HG03039 (cell line): Measurements from ENCODE around the gene MBD3L3.
"Not testable (repeated sequence)": the region's sequence is repeated elsewhere in the genome, so short reads cannot be mapped to it uniquely, and the experiment has no call there.

ENCODE experiments used
- ATAC-seq: cut with Tn5 transposase; IDR thresholded peaks from one replicate; pipeline ENCODE4 v1.9.1; 2021; ENCODE audit warnings: mild to moderate bottlenecking, moderate library complexity; ENCODE audit not compliant: unreplicated experiment

The MBD3L3 gene

DNA sequence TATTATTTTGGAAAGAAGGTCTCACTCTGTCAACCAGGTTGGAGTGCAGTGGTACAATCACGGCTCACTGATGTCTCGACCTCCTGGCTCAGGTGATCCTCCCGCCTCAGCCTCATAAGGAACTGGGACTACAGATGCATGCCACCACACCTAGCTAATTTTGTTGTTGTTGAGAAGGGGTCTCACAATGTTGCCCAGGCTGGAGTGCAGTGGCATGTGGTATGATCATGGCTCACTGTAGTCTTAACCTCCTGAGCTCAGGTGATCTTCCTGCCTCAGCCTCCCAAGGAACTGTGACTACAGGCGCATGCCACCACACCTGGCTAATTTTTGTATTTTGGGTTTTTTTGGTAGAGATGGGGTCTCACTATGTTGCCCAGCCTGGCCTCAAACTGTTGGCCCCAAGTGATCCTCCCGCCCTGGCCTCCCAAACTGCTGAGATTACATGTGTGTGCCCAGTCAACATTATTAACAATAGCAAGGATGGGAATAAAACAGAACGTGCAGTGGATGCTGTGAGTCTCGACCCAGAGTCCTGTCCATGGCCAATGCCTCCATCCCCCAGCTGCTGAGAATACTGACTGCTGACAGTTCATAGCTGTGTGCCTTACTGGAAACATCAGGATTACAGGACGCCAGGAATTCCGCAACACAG is 5.4 kb upstream of the MBD3L3 start:
- ATAC-seq, result no peak

DNA sequence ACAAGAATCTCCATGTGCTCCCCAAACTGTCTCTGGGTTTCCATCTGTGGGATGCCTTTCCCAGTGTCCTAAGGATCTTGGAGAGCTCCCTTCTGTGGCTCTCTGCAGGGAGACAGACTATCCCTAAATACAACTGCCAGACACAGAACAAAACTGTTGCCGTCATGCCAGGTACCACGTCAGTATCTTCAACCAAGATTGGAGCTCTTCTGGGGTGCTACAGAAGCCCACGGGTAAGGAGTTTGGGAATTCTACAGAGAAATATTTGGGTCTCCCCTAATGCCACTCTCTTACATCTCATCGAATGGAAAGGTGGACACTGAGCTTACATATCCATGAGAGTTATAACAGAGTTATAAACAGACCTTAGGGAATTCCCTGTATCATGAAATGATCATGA is 4.9 kb upstream of the MBD3L3 start:
- no peak for ATAC-seq

DNA sequence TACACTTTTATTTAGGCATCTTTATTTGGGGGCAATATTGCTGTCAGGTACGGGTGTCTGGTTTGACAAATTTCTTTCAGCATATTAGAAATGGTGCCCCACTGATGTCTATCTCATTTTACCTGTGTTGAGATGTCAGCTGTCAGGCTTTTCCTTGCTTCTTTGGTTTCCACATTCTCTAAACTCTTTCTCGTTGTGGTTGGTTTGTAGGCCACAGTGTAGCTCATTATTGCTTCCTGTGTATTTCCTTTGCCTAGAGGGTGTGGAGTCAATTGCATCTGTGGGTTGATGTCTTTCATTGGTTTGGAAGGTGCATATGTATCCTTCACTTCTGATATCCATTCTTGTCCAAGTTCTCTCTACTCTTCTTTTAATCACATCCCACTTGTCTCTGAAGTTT is 1.5 kb upstream of the MBD3L3 start:
- not testable (repeated sequence) for ATAC-seq

DNA sequence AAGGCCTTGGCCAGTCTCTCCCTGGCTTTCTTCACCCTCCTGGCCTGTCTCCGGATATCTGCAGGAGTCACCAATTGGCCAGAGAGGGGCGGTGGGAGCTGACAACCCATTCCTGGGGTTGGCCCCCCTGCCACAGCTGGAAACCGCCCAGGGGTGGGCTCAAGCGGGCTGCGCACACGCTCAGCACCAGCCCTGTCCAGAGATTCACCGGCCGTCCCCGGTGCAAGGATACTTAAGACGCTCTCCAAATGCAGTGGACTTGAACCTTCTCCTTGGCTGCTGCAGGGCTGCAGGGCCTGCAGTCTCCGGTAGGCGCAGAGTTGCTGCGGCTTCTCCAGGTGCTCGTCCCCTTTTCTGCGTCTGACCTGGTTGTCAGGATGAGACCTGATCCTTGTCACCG is 2.1 kb downstream of the MBD3L3 start:
- ATAC-seq, result not testable (repeated sequence)

DNA sequence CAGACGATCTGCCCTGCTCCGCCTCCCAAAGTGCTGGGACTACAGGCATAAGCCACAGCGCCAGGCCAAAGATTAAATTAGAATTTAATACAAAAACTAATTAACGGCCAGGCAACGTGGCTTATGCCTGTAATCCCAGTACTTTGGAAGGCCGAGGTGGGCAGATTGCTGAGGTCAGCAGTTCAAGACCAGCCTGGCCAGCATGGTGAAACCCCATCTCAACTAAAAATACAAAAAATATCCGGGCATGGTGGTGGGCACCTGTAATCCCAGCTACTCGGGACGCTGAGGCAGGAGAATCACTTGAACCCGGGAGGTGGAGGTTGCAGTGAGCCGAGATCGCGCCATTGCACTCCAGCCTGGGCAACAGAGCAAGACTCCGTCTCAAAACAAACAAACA is 2.8 kb downstream of the MBD3L3 start:
- ATAC-seq, result not testable (repeated sequence)

DNA sequence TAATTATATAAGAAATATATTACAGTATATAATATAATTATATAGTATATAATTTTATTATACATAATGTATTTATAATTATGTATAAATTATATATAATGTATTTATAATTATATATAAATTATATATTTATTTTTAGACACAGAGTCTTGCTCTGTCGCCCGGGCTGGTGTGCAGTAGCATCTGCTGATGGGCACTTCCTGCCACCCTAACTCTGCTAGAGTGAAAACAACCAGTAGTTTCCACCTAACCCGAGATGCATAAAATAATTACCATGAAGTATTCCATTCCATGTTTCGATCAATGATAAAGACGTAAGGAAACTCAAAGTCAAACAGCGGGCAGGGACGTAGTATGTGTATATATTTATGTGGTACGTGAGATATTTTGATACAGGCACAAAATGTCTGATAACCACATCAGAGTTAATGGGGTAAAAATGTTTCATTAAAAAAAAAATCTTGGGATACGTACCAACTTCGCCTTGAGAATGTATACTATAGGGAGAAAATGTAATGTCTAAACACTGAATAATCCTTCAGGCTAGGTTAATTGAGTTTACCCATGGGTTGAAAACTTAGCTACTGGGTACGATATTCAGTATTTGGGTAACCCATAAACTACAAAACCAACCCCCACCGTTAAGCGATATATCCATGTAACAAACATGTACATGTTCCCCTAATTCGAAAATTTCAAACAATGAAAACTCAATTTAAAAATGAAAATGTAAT is 3.7 kb downstream of the MBD3L3 start:
- not testable (repeated sequence) for ATAC-seq

DNA sequence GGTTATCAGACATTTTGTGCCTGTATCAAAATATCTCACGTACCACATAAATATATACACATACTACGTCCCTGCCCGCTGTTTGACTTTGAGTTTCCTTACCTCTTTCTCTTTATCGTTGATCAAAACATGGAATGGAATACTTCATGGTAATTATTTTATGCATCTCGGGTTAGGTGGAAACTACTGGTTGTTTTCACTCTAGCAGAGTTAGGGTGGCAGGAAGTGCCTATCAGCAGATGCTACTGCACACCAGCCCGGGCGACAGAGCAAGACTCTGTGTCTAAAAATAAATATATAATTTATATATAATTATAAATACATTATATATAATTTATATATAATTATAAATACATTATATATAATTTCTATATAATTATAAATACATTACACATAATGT is 5.6 kb downstream of the MBD3L3 start:
- not testable (repeated sequence) for ATAC-seq

DNA sequence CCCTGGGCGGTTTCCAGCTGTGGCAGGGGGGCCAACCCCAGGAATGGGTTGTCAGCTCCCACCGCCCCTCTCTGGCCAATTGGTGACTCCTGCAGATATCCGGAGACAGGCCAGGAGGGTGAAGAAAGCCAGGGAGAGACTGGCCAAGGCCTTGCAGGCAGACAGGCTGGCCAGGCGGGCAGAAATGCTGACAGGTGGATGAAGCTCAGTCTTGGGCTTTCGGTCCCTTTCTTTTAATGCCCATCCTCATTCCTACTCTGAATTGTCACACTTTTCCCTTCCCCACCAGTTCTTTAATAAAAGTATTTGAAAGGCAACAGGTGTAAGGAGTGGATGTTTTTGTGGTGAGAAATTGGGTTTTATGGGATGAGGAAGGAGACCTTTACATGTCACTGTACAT is 7.1 kb downstream of the MBD3L3 start:
- ATAC-seq, result not testable (repeated sequence)

DNA sequence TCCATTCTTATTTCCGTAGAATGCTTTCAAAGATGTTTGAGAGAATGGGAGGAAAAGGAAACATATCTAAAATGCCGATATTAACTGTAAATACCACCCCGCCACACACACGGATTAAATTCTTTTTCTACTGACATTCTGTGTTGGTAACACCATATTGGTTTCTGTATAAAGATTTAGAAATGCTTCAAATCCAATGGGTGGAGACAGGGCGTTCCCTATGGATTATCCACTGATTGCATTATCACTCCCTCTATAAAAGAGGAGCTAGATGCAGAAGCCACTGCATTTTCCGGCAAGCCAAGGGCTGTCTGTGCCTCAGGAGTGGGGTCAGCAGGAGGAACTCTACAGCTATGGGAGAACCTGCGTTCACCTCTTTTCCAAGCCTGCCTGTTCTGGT is 9.5 kb downstream of the MBD3L3 start, which contains the start of gene MBD3L2:
MBD3L2 (plus strand) TSS at position 301 of the 400 bp plus-strand sequence; CDS start at position 354, 53 bp downstream.
- ATAC-seq, result not testable (repeated sequence)

DNA sequence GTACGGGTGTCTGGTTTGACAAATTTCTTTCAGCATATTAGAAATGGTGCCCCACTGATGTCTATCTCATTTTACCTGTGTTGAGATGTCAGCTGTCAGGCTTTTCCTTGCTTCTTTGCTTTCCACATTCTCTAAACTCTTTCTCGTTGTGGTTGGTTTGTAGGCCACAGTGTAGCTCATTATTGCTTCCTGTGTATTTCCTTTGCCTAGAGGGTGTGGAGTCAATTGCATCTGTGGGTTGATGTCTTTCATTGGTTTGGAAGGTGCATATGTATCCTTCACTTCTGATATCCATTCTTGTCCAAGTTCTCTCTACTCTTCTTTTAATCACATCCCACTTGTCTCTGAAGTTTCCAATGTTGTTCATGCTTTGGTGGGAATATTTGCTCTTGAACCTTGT is 16.9 kb downstream of the MBD3L3 start:
- not testable (repeated sequence) for ATAC-seq

DNA sequence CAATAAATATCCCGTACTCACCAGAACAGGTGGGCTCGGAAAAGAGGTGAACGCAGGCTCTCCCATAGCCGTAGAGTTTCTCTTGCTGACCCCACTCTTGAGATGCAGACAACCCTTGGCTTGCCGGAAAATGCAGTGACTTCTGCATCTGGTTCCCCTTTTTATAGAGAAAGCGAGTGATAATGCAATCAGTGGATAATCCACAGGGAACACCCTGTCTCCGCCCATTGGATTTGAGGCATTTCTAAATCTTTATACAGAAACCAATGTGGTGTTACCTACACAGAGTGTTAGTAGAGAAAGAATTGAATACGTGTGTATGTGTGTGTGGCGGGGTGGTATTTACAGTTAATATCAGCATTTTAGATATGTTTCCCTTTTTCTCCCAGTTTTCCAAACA is 18.4 kb downstream of the MBD3L3 start, which contains the start of gene MBD3L4:
MBD3L4 (minus strand) TSS at position 101 of the 400 bp plus-strand sequence; CDS start at position 66, 35 bp downstream.
- not testable (repeated sequence) for ATAC-seq

DNA sequence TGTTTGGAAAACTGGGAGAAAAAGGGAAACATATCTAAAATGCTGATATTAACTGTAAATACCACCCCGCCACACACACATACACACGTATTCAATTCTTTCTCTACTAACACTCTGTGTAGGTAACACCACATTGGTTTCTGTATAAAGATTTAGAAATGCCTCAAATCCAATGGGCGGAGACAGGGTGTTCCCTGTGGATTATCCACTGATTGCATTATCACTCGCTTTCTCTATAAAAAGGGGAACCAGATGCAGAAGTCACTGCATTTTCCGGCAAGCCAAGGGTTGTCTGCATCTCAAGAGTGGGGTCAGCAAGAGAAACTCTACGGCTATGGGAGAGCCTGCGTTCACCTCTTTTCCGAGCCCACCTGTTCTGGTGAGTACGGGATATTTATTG is 28.2 kb downstream of the MBD3L3 start, which contains the start of gene MBD3L5:
MBD3L5 (plus strand) TSS at position 301 of the 400 bp plus-strand sequence; CDS start at position 335, 34 bp downstream.
- ATAC-seq, result not testable (repeated sequence)

DNA sequence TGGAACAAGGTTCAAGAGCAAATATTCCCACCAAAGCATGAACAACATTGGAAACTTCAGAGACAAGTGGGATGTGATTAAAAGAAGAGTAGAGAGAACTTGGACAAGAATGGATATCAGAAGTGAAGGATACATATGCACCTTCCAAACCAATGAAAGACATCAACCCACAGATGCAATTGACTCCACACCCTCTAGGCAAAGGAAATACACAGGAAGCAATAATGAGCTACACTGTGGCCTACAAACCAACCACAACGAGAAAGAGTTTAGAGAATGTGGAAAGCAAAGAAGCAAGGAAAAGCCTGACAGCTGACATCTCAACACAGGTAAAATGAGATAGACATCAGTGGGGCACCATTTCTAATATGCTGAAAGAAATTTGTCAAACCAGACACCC is 29.7 kb downstream of the MBD3L3 start:
- not testable (repeated sequence) for ATAC-seq

DNA sequence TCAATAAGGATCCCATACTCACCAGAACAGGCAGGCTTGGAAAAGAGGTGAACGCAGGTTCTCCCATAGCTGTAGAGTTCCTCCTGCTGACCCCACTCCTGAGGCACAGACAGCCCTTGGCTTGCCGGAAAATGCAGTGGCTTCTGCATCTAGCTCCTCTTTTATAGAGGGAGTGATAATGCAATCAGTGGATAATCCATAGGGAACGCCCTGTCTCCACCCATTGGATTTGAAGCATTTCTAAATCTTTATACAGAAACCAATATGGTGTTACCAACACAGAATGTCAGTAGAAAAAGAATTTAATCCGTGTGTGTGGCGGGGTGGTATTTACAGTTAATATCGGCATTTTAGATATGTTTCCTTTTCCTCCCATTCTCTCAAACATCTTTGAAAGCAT is 37.1 kb downstream of the MBD3L3 start, which contains the start of gene MBD3L2B:
MBD3L2B (minus strand) TSS at position 101 of the 400 bp plus-strand sequence; CDS start at position 67, 34 bp downstream.
- not testable (repeated sequence) for ATAC-seq

DNA sequence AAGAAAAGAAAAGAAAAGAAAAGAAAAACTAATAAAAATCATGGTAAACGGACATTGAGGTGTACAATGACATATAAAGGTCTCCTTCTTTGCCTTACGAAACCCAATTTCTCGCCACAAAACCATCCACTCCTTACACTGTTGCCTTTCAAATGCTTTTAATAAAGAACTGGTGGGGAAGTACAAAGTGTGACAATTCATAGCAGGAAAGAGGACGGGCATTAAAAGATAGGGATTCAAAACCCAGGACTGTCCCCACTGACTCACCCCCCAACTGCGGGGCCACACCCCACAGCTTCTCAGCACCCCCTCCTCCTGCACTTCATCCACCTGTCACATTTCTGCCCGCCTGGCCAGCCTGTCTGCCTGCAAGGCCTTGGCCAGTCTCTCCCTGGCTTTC is 39.6 kb downstream of the MBD3L3 start:
- ATAC-seq, result no peak

DNA sequence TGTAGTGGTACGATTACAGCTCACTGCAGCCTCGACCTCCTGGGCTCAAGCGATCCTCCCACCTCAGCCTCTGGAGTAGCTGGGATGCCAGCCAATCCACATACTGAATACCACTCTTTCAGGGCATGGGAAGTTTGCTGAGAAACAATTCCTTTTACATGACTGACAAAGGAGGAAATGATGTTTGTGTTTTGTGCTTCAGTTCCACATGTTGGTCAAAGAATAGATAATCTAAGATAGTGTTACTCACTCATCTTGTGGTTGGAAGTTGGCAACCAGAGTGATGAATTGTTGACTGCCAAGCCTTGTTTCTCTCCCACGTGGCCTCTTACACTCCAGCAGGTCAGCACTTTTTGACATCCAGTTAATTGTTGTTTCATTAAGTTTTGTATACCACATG is 44.8 kb downstream of the MBD3L3 start:
- ATAC-seq, result no peak

DNA sequence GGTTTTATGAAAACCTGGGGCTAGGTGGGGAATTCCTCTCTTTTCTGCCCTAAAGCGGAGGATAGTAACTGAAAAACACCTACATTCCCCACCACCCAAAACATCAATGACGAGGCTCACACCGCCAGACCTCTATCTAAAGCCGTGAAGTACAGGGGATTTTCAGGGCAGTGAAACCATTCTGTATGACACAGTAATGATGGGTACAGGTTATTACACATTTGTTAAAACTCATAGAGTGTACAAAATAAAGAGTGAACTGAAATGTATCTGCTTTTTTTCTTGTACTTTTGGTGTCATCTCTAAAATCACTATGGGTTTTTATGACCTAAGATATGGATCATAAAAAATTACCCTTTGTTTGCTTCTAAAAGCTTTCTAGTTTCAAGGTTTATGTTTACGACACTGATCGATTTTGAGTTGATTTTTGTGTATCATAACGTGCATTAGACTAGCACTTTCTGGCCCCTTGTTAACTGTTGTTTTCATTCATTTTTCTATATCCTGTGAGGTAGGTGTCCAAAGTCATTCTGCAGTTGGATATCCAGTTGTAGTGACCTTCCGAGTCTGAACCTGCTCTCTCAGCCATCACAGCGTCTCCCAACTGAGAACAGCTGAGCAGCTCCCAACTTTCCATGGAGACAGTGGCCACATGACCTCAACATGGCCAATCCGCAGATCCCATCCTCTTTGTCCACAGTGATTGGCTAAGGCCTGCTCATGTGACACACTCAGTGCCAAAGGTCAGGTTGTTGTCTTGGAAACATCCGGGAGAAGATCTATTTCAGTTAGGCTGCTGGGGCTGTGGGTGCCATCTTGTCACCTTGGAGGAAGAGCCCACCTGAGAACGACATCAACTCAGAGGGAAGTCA is 47.5 kb downstream of the MBD3L3 start:
- ATAC-seq, result no peak

DNA sequence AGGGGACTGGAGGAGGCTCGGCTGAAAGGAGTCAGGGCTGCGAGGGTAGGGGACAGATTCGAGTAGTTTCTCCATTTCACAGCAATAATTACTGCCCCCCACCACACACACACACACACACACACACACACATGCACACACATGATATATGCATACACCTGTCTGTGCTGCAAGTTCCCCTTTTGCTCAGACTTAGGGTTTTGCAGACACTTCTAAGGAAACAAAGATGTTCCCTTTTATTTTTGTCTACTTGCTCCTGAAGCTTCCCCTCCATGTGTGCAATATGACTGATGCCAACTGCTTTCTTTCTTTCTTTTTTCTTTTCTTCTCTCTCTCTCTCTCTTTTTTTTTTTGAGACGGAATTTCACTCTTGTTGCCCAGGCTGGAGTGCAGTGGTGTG is 50.6 kb downstream of the MBD3L3 start:
- no peak for ATAC-seq
